ENCODE results near the gene AHDC1.

DNA sequence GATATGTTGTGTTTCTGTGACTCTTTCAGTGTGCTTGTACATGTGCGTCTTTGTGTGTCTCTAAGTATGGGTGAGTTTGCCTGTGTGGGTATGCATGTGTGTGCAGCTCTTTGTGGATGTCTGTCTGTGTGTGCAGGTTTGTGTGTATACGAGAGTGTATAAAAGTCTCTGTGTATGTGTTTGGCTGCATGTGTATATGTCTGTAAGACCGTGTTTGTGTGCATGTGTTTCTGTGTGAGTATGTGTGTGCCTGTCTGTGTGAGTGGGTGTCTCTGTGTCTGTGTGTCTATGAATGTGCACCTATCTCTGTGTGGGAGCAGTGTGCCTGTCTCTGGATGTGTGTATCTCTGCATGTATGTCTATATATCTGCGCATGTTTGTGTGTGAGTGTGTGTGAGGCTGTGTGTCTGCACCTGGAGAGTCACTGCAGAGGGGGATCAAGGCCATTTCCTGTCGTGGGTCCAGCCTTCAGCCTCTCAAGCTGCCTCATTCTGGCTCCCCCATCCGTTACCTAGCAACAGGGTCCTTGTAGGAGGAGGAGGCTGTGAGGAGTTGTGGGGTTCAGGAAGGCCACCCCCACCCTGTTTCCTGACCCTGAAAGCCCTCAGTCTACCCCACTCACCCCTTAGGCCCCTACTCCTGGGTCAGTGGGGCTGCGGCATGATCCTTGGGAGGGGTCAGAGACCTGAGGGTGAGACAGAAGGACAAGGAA lies 20.7 kb upstream of the AHDC1 start:
- TF ChIP-seq, protein P1, sequence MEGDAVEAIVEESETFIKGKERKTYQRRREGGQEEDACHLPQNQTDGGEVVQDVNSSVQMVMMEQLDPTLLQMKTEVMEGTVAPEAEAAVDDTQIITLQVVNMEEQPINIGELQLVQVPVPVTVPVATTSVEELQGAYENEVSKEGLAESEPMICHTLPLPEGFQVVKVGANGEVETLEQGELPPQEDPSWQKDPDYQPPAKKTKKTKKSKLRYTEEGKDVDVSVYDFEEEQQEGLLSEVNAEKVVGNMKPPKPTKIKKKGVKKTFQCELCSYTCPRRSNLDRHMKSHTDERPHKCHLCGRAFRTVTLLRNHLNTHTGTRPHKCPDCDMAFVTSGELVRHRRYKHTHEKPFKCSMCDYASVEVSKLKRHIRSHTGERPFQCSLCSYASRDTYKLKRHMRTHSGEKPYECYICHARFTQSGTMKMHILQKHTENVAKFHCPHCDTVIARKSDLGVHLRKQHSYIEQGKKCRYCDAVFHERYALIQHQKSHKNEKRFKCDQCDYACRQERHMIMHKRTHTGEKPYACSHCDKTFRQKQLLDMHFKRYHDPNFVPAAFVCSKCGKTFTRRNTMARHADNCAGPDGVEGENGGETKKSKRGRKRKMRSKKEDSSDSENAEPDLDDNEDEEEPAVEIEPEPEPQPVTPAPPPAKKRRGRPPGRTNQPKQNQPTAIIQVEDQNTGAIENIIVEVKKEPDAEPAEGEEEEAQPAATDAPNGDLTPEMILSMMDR (IDR thresholded peaks at IDR 0.05 in 2 of 3, conservative IDR thresholded peaks at IDR 0.05 in 1 of 3; ENCODE audit: borderline replicate concordance in 1 of 3, insufficient read depth in 1 of 3, low read depth in 2 of 3, low read length in 2 of 3), result no peak
- TF ChIP-seq POLR2AphosphoS5 (IDR thresholded peaks at IDR 0.05; ENCODE audit: low read depth, low read length) (no peak), EZH2 (IDR thresholded peaks at IDR 0.05) (no peak), POLR2A (IDR thresholded peaks at IDR 0.05; ENCODE audit: borderline replicate concordance, extremely low read depth, insufficient read depth, insufficient read length) (no peak), YY1 (IDR thresholded peaks at IDR 0.05; ENCODE audit: extremely low read depth, insufficient replicate concordance, low read depth, low read length) (no peak)
- TF ChIP-seq, protein P2, sequence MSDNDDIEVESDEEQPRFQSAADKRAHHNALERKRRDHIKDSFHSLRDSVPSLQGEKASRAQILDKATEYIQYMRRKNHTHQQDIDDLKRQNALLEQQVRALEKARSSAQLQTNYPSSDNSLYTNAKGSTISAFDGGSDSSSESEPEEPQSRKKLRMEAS (IDR thresholded peaks at IDR 0.05), result no peak

All from HCT116 (cell line).